Esophagus squamous epithelium (tissue), 4 donors: Measurements from ENCODE around the gene BMPR2.
"Not testable (repeated sequence)": the region's sequence is repeated elsewhere in the genome, so short reads cannot be mapped to it uniquely, and the experiment has no call there.

Source experiments
- CTCF ChIP-seq, 6 experiments: fragments of 450-650 bp in 4 of 6; fragments of 200-600 bp in 2 of 6; sonication (generic) in 2 of 6; IDR thresholded peaks; one replicate each; pipeline ENCODE4 v1.5.1; 2016 to 2019; ENCODE audit warnings: antibody characterized with exemption in 6 of 6, mild to moderate bottlenecking in 4 of 6, moderate library complexity in 4 of 6
- POLR2A ChIP-seq, 4 donors: fragments of 450-650 bp; IDR thresholded peaks; one replicate each; pipeline ENCODE4 v1.6.1; 2017; ENCODE audit warnings: antibody characterized with exemption in 4 of 4, mild to moderate bottlenecking in 4 of 4, moderate library complexity in 3 of 4

DNA sequence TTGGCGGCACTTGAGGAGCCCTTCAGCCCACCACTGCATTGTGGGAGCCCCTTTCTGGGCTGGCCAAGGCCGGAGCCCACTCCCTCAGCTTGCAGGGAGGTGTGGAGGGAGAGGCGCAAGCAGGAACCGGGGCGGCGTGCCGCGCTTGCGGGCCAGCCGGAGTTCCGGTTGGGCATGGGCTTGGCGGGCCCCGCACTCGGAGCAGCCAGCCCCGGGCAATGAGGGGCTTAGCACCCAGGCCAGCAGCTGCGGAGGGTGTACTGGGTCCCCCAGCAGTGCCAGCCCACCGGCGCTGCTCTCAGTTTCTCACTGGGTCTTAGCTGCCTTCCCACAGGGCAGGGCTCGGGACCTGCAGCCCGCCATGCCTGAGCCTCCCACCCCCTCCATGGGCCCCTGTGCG lies 127.1 kb downstream of the BMPR2 start:
- not testable (repeated sequence) for TF ChIP-seq CTCF, POLR2A (IDR thresholded peaks at IDR 0.05)
